Activated T-helper 1 cell treated with anti-CD3 and anti-CD28 coated beads, Interleukin-12 subunit alpha, Interleukin-12 subunit beta, Interleukin-2, Interleukin-4 antibody, amounts not matched to agents 30 ng/mL and 10 ng/mL and 1 ng/mL, durations not matched to agents 14 hours and 24 hours and 36 hours (primary cell): ENCODE results near the gene HCN4. TPM values are rescaled to one million over a fixed set of nuclear protein-coding genes. Genes with fewer than 3 reads are reported as not detected.
"Not testable (repeated sequence)": the region's sequence is repeated elsewhere in the genome, so short reads cannot be mapped to it uniquely, and the experiment has no call there.

Experiments
- DNase-seq: peaks from one replicate; pipeline ENCODE4 v3.0.0; 2021; ENCODE audit warnings: low spot score
- H3K27ac Mint-ChIP-seq: one replicate; pipeline ENCODE4 v1.8.0; 2021; ENCODE audit warnings: mild to moderate bottlenecking, mixed read lengths
- H3K27me3 Mint-ChIP-seq: one replicate; pipeline ENCODE4 v1.8.0; 2022; ENCODE audit warnings: mild to moderate bottlenecking, moderate library complexity, mixed read lengths; ENCODE audit not compliant: insufficient read depth
- H3K36me3 Mint-ChIP-seq: one replicate; pipeline ENCODE4 v1.8.0; 2021; ENCODE audit warnings: low read depth, mixed read lengths
- H3K4me1 Mint-ChIP-seq: one replicate; pipeline ENCODE4 v1.8.0; 2021; ENCODE audit warnings: low read depth, mixed read lengths
- H3K4me3 Mint-ChIP-seq: one replicate; pipeline ENCODE4 v1.8.0; 2021; ENCODE audit warnings: mild to moderate bottlenecking, moderate library complexity, mixed read lengths
- H3K9me3 Mint-ChIP-seq: one replicate; pipeline ENCODE4 v1.8.0; 2021; ENCODE audit warnings: mixed read lengths
- intact Hi-C: fragments of 100-400 bp; cut with micrococcal nuclease; formaldehyde crosslinking; loops from one replicate; pipeline ENCODE4 v1.15.1; 2024
- total RNA-seq: library from RNA; stranded (reverse); gene quantifications from 2 replicates; pipeline ENCODE4 v1.2.3, GENCODE V29; 2022

Gene HCN4
- not detected in 2 replicates for total RNA-seq

- H3K4me3 Mint-ChIP-seq = no peak within 1 kb of the TSS
- intact Hi-C loops = no loop called here
These were observed at the start of gene HCN4 for GRCh38 chr15:73368301-73369136. HCN4 (minus strand) TSS chr15:73368958; CDS start chr15:73368270, 688 bp downstream.

DNA sequence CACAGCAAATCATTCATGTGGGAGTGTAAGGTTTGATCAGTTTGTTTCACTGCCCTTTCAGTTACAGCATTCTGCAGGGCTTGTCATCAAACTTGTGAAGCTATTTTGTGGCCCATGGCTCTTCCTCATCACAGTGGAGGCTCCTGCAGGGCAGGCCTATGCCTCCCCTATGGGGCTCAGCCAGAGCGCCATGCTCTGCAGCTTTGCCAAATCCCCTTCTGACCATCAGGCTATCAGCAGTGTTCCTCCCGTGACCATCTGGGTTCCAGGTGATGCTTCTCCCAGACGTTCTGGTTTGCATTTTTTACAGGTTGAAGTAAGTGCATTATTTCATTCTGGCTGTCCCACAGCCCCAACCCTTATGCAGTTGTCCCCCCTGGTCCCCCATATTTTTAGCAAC lies 46.1 kb upstream of the HCN4 start:
- H3K27me3 Mint-ChIP-seq = peaks cover 3% of the 10 kb centered on the region
- no peaks in the 10 kb centered on the region for H3K4me1 Mint-ChIP-seq
- no peaks in the 10 kb centered on the region for H3K36me3 Mint-ChIP-seq
- no peak overlapping the region for H3K4me3 Mint-ChIP-seq
- no peaks in the 10 kb centered on the region for H3K9me3 Mint-ChIP-seq
- no peak for DNase-seq
- H3K27ac Mint-ChIP-seq = no peak overlapping the region
- intact Hi-C loops = no loop called here

More at GRCh38 chr15:73368301-73369136, at the start of gene HCN4:
- Mint-ChIP-seq H3K4me1 (no peaks in the 10 kb centered on the region), H3K27ac (no peak within 1 kb of the TSS), H3K36me3 (no peaks in the 10 kb centered on the region), H3K27me3 (peaks cover 64% of the 10 kb centered on the region), H3K9me3 (no peaks in the 10 kb centered on the region)
- DNase-seq = no peak

DNA sequence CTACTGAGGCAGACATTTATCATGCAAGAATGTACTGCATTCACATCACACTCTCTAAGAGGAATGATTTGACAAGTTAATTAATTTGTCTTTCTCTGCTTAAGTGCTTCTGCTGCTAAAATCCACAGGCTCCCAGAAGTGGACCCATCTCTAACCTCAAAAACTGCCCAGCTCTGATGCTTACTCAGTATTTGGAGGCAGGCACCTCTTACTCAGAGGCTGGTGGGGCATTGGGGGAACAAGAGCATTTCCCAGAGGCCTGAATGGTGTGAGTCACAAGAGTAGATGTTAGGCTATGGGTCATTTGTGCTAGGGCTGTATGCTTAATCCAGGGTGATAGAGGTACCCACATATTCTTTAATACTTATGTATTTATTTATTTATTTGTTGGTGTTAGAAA lies 34.4 kb upstream of the HCN4 start:
- no peaks in the 10 kb centered on the region for H3K36me3 Mint-ChIP-seq
- peaks cover 2% of the 10 kb centered on the region for H3K27me3 Mint-ChIP-seq
- no peaks in the 10 kb centered on the region for H3K4me1 Mint-ChIP-seq
- H3K27ac Mint-ChIP-seq = no peak overlapping the region
- H3K4me3 Mint-ChIP-seq = no peak overlapping the region
- H3K9me3 Mint-ChIP-seq = no peaks in the 10 kb centered on the region
- intact Hi-C loops = no loop called here
- DNase-seq = no peak

DNA sequence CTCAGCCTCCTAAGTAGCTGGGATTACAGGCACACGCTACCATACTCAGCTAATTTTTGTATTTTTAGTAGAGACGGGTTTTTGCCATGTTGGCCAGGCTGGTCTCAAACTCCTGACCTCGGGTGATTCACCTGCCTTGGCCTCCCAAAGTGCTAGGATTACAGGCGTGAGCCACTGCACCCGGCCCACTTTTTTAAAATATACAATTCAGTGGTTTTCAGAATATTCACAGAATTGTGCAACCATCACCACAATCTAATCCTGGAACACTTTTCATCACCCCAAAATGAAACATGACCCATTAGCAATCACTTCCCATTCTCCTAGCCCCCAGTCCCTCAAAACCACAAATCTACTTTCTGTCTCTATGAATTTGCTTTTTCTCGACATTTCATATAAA lies 31.5 kb upstream of the HCN4 start:
- H3K27me3 Mint-ChIP-seq = not testable (repeated sequence)

DNA sequence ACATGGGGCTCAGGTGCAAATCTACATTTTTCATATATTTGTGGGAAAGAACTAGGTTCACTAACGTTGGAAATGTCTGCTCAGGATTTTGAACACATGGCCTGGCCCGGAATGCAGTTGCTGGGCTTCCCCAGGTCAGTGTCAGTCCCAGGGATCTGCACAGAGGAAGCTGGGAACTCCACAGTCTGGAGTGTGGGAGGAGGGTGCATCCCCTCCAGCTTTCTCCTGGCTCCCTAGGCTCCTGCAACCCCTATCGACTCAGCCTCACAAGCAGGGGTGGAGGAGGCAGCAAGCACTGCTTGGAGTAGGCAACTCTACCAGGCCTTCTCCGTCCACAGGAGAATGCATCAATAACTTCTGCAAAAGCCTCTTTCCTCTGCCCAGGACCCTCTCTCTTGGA lies 30.1 kb upstream of the HCN4 start:
- no peak overlapping the region for H3K4me3 Mint-ChIP-seq
- H3K9me3 Mint-ChIP-seq = no peaks in the 10 kb centered on the region
- H3K36me3 Mint-ChIP-seq = no peaks in the 10 kb centered on the region
- DNase-seq = no peak
- peaks cover 2% of the 10 kb centered on the region for H3K27me3 Mint-ChIP-seq
- intact Hi-C loops = no loop called here
- no peak overlapping the region for H3K27ac Mint-ChIP-seq
- H3K4me1 Mint-ChIP-seq = no peaks in the 10 kb centered on the region

More for the DNA sequence above, 31.5 kb upstream of the HCN4 start:
- H3K4me3 Mint-ChIP-seq, H3K27ac Mint-ChIP-seq, H3K9me3 Mint-ChIP-seq, H3K36me3 Mint-ChIP-seq, DNase-seq, intact Hi-C loops, H3K4me1 Mint-ChIP-seq: not testable (repeated sequence)

DNA sequence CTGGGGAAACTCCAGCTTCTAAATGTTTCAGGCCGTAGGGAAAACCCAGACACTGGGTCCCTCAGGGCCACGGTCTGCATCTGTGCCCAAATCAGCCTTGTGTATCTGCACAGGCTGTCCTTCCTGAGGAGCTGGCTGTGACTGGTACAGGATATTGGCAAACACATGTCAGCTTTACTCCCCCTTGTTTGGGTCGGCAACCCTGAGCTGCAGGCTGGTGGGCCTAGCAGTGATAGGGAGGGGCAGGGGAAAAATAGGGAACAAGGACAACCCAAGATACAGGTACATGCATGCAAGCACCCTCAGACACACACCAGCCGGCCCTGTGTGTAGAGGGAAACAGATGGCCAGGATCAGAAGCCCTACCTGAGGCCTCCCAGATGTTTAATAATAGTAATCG lies 28.7 kb upstream of the HCN4 start:
- H3K27me3 Mint-ChIP-seq = peaks cover 2% of the 10 kb centered on the region
- no peaks in the 10 kb centered on the region for H3K36me3 Mint-ChIP-seq
- H3K4me1 Mint-ChIP-seq = no peaks in the 10 kb centered on the region
- H3K4me3 Mint-ChIP-seq = no peak overlapping the region
- H3K27ac Mint-ChIP-seq = no peak overlapping the region
- H3K9me3 Mint-ChIP-seq = no peaks in the 10 kb centered on the region
- intact Hi-C loops = no loop called here
- no peak for DNase-seq

DNA sequence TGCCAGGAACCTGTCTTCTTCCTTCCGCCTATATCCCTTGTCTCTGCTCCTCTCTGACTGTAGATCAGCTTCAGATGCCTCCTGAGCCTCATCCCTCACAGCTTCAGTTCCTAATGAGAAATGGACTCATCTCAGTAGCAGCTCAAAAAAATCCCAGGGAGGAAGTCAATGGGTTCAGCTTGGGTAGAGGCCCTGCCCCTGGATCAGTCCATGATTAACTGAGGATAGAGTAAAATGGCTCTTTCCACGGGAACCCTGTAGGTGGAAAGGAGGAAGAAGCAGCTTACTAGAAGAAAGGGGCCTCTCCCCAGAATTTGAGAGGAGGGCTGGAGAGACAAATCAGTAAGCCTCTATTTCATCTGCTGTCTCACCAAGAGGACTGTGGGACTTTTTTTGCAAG lies 26.9 kb upstream of the HCN4 start:
- Mint-ChIP-seq H3K36me3 (no peaks in the 10 kb centered on the region), H3K9me3 (no peaks in the 10 kb centered on the region), H3K4me1 (no peaks in the 10 kb centered on the region), H3K4me3 (no peak overlapping the region), H3K27ac (no peak overlapping the region), H3K27me3 (no peaks in the 10 kb centered on the region)
- intact Hi-C loops = no loop called here
- no peak for DNase-seq

DNA sequence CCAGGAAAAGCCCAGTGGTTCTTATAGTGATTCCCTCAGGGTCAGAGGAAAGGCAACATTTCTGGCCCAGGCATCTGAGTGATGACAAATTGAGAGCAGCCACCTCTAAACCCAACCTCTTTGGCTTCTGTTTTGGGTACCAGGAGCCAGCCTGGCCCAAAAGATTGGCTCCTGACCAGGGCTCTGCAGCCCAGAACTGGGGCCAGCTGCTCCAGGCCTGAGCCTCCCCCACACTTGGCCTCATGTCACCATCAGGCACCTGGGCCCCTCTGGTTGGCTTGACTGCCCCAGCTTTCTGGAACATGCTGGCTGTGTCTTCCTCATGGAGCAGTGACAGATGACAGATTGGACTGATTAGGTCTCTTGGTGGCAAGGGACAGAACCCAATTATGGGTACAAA lies 26.0 kb upstream of the HCN4 start:
- DNase-seq = no peak
- Mint-ChIP-seq H3K27me3 (no peaks in the 10 kb centered on the region), H3K4me3 (no peak overlapping the region), H3K4me1 (no peaks in the 10 kb centered on the region), H3K36me3 (no peaks in the 10 kb centered on the region), H3K9me3 (no peaks in the 10 kb centered on the region), H3K27ac (no peak overlapping the region)
- intact Hi-C loops = no loop called here

GRCh38 chr15:73393336-73393735 lies 24.6 kb upstream of the HCN4 start:
- peaks cover 2% of the 10 kb centered on the region for H3K27me3 Mint-ChIP-seq
- H3K36me3 Mint-ChIP-seq = no peaks in the 10 kb centered on the region

DNA sequence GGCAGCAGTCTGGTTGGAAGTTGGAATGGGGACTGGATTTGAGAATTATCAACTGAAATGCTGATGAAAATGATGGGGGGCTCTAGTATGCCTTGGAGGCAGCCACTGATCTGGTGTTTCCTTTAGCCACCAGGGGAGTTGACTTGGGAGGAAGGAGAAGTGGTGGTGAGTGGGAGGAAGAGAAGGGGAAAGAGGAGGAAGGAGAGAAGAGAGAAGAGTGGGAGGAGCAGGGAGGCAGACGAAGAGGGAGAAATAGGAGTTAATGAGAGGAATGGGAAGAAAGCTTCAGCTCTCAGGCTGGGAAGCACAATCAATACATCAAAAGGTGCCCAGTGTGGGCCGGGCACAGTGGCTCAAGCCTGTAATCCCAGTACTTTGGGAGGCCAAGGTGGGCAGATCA lies 23.3 kb upstream of the HCN4 start:
- no peaks in the 10 kb centered on the region for H3K9me3 Mint-ChIP-seq
- H3K27me3 Mint-ChIP-seq = peaks cover 2% of the 10 kb centered on the region
- H3K4me3 Mint-ChIP-seq = no peak overlapping the region
- intact Hi-C loops = no loop called here
- DNase-seq = no peak
- no peak overlapping the region for H3K27ac Mint-ChIP-seq
- no peaks in the 10 kb centered on the region for H3K36me3 Mint-ChIP-seq
- no peaks in the 10 kb centered on the region for H3K4me1 Mint-ChIP-seq

More at GRCh38 chr15:73393336-73393735, 24.6 kb upstream of the HCN4 start:
- Mint-ChIP-seq H3K4me1 (no peaks in the 10 kb centered on the region), H3K9me3 (no peaks in the 10 kb centered on the region), H3K4me3 (no peak overlapping the region), H3K27ac (no peak overlapping the region)
- DNase-seq = no peak
- intact Hi-C loops = no loop called here

- no peak overlapping the region for H3K27ac Mint-ChIP-seq
- intact Hi-C loops = no loop called here
- no peaks in the 10 kb centered on the region for H3K4me1 Mint-ChIP-seq
- H3K36me3 Mint-ChIP-seq = no peaks in the 10 kb centered on the region
- no peak overlapping the region for H3K4me3 Mint-ChIP-seq
- H3K27me3 Mint-ChIP-seq = peaks cover 2% of the 10 kb centered on the region
- no peaks in the 10 kb centered on the region for H3K9me3 Mint-ChIP-seq
- no peak for DNase-seq
These were observed 22.5 kb upstream of the HCN4 start for GRCh38 chr15:73391128-73391872.

DNA sequence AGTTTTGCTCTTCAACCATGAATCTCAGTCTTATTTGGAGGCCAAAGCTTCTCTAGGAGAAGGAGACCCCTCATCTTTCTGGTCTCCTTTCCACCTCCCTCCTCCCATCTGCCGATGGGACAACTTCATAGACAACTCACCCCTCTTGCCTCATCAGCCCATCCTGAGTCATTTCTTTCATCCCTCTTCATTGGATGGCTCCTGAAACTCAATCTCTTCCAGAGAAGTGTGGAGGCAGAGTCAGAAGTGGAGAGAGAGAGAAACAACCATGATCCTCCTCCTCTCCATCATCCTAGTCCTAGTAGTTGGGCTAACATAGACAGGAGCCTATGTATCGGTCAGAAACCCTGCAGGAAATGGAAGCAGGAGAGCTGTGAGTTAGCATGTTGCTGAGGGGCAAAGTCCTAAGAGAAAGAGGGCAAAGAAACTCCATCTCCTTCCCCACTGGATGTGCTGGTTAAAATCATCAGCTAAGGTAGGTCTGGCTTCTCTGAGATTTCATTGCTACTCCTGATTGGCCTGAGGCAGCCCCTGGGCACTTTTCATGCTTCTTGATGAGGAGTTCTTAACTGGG lies 21.3 kb upstream of the HCN4 start:
- intact Hi-C loops = no loop called here
- Mint-ChIP-seq H3K36me3 (no peaks in the 10 kb centered on the region), H3K4me3 (no peak overlapping the region), H3K9me3 (no peaks in the 10 kb centered on the region), H3K27me3 (peaks cover 4% of the 10 kb centered on the region), H3K4me1 (no peaks in the 10 kb centered on the region), H3K27ac (no peak overlapping the region)
- no peak for DNase-seq

DNA sequence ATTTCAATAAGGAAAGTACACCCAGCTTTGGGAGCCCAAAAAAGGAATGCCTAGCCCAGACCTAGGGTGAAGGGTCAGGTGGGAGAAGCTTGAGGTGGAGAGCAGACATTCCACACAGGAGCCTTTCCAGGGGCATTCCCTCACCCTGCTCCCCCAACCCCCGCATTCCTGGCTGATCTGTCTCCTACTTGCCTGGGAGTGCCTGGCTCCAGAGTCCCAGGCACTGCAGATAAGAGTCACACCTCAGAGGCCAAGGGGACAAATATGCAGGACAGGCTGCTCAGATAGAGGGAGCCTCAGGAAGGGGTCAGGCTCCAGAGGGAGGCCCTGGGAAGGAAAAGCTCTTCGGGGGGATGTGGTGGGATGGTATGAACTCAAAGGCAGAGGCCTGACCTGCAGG lies 20.8 kb upstream of the HCN4 start:
- H3K4me3 Mint-ChIP-seq = no peak overlapping the region
- DNase-seq = no peak
- no peaks in the 10 kb centered on the region for H3K36me3 Mint-ChIP-seq
- H3K4me1 Mint-ChIP-seq = no peaks in the 10 kb centered on the region
- no peaks in the 10 kb centered on the region for H3K9me3 Mint-ChIP-seq
- intact Hi-C loops = no loop called here
- peaks cover 6% of the 10 kb centered on the region for H3K27me3 Mint-ChIP-seq
- H3K27ac Mint-ChIP-seq = no peak overlapping the region
